ENCODE measurements around the gene NQO1. TPM values are rescaled to one million over a fixed set of nuclear protein-coding genes. Genes with fewer than 3 reads are reported as not detected.

Gene NQO1
- total RNA-seq, 1 experiment from 2014 or later = 519 TPM

- no peak overlapping the region for H3K9ac ChIP-seq (ENCODE audit: low read length)
- H4K20me1 ChIP-seq (ENCODE audit: insufficient read depth) = no peaks in the 10 kb centered on the region
- CTCF ChIA-PET = no interaction called here
- POLR2A ChIA-PET = no interaction called here
- H3K9me2 ChIP-seq (ENCODE audit: insufficient read depth) = no peaks in the 10 kb centered on the region
- BruUV-seq (replicated peaks) = no TSS peak
- no peaks in the 10 kb centered on the region for H3K9me3 ChIP-seq (ENCODE audit: control insufficient read depth in 1 of 2, insufficient read depth in 1 of 2, low read depth in 1 of 2, low read length in 2 of 2)
- RAD21 ChIA-PET (ENCODE audit: low non-redundant PET in 1 of 2, low total read pairs in 2 of 2, uncharacterized antibody in 2 of 2, unreplicated experiment in 2 of 2) = no interaction called here
- DNase-seq (ENCODE audit: low read depth, low spot score) (no peak), ATAC-seq (no peak)
- H3K4me3 ChIP-seq (replicated peaks in 1 of 2; ENCODE audit: low read depth in 1 of 2, low read length in 2 of 2) = no peak overlapping the region
- no peak overlapping the region for H3K27ac ChIP-seq (ENCODE audit: low read depth, low read length)
- no peak overlapping the region for H2AFZ ChIP-seq (ENCODE audit: low read depth, low read length, poor library complexity, severe bottlenecking)
- TF ChIP-seq EGR1 (IDR thresholded peaks at IDR 0.05; ENCODE audit: low read depth) = no peak
- no peak for TF ChIP-seq ZFX (IDR thresholded peaks at IDR 0.05)
- no peak for TF ChIP-seq ZBTB33 (IDR thresholded peaks at IDR 0.05; ENCODE audit: extremely low read depth, insufficient replicate concordance, low read length)
- TF ChIP-seq YY1 (IDR thresholded peaks at IDR 0.05; ENCODE audit: extremely low read depth, insufficient replicate concordance, low read depth, low read length) = no peak
- no peak for TF ChIP-seq CEBPB (IDR thresholded peaks at IDR 0.05; ENCODE audit: low read depth)
- no peak for TF ChIP-seq RAD21 (IDR thresholded peaks at IDR 0.05; ENCODE audit: low read depth)
- no peak for TF ChIP-seq EZH2 (IDR thresholded peaks at IDR 0.05)
- TF ChIP-seq ELF1 (IDR thresholded peaks at IDR 0.05; ENCODE audit: borderline replicate concordance, low read depth) = no peak
- no peak for TF ChIP-seq EZH2phosphoT487 (IDR thresholded peaks at IDR 0.05; ENCODE audit: borderline replicate concordance)
- H3K79me2 ChIP-seq (ENCODE audit: insufficient read depth, low read length) = peaks cover 79% of the 10 kb centered on the region
- H3K4me1 ChIP-seq (ENCODE audit: control insufficient read depth in 1 of 2, insufficient read depth in 2 of 2, low read length in 2 of 2) = peaks cover 11 to 32% of the 10 kb centered on the region in 2 experiments
- intact Hi-C loops (cut with micrococcal nuclease) = no loop called here
- no peaks in the 10 kb centered on the region for H3K36me3 ChIP-seq (ENCODE audit: control insufficient read depth in 1 of 2, insufficient read depth in 2 of 2, low read length in 2 of 2)
- H3K27me3 ChIP-seq (ENCODE audit: insufficient read depth, low read length) = no peaks in the 10 kb centered on the region
- no peak overlapping the region for H3K4me2 ChIP-seq (ENCODE audit: low read length)
Observed at GRCh38 chr16:69767459-69768229, 41.3 kb upstream of the NQO1 start.
